ENCODE results near the gene TNK1. TPM values are rescaled to one million over a fixed set of nuclear protein-coding genes. Genes with fewer than 3 reads are reported as not detected.

The TNK1 gene
- total RNA-seq, 4 donors from 2014 or later = 15.3 to 42.9 (median 20.7) TPM

DNA sequence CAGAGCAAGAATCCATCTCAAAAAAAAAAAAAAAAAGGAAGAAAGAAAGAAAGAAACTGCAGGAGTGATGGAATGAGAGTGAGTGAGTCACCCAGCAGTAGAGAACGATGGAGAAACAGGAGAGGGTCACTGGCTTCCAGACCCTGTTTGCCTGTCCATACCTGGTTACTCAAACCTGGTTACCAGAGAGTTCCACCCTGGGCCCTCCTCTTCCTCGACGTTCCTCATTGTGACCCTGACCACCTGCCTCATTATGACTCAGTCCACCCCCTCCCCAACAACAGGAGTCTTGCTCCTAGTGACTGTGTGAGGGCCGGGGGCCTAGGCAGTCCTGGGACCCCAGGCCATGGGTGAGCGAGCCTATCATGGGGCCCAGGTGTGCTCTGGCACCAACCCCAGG, 47.7 kb downstream of the TNK1 start, which contains the start of gene SPEM3:
Gene SPEM3, plus strand, starts transcription at position 301 of the 400 bp plus-strand sequence. Its CDS starts 46 bp downstream, at position 347.
- no peak within 1 kb of the TSS for H3K4me3 ChIP-seq
- 82% methylated on average over 5 of the region's 5 CpGs for WGBS
- no peaks in the 10 kb centered on the region for H3K27me3 ChIP-seq
- no peak for DNase-seq (ENCODE audit: low spot score in 2 of 2)
- H3K4me1 ChIP-seq = no peaks in the 10 kb centered on the region
- no peaks in the 10 kb centered on the region for H3K9me3 ChIP-seq
- no peak within 1 kb of the TSS for H3K27ac ChIP-seq
- H3K36me3 ChIP-seq = no peaks in the 10 kb centered on the region
- no peak for TF ChIP-seq EP300 (IDR thresholded peaks at IDR 0.05)
- TF ChIP-seq CTCF (IDR thresholded peaks at IDR 0.05) = no peak
- no peak for TF ChIP-seq POLR2A (IDR thresholded peaks at IDR 0.05)
- TF ChIP-seq POLR2AphosphoS5 (IDR thresholded peaks at IDR 0.05) = no peak

DNA sequence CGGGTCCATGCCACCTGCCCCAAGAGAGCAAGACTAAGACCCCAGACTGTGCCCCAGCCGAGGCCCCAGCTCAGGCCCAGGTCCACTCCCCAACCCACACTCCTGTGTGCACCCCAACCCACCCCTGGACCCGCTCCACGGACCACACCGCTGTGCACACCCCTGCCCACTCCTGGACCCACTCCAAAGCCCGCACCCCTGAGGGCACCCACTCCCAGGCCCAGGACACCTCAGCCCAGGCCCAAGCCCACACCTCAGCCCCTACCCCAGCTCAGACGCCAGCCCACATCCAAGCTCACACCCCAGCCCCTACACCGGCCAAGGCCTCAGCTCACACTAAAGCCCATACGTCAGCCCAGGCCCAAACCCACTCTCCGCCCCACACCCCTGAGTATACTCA, 48.8 kb downstream of the TNK1 start:
- no peak overlapping the region for H3K27ac ChIP-seq
- H3K36me3 ChIP-seq = no peaks in the 10 kb centered on the region
- H3K9me3 ChIP-seq = no peaks in the 10 kb centered on the region
- no peak for TF ChIP-seq POLR2AphosphoS5 (IDR thresholded peaks at IDR 0.05)
- TF ChIP-seq POLR2A (IDR thresholded peaks at IDR 0.05) = no peak
- no peak for TF ChIP-seq EP300 (IDR thresholded peaks at IDR 0.05)
- no peak for TF ChIP-seq CTCF (IDR thresholded peaks at IDR 0.05)
- WGBS = 96% methylated on average over 7 of the region's 10 CpGs
- DNase-seq (ENCODE audit: low spot score in 2 of 2) = no peak
- no peaks in the 10 kb centered on the region for H3K4me1 ChIP-seq
- no peak overlapping the region for H3K4me3 ChIP-seq
- no peaks in the 10 kb centered on the region for H3K27me3 ChIP-seq

DNA sequence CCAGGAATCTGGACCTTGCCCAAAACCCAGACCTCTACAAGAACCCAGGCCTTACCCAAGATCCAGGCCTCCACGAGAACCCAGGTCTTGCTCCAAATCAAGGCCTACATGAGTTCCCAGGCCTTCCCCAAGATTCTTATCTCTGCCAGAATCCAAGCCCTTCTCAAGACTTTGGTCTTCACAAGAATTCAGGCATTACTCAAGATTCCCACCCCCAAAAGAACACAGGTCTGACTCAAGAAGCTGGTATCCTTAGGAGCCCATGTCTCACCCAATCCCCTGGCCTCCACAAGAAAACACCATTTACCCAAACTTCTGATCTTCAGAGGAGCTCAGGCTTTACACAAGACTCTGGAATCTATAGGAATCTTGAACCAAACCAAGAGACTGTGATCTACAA, 50.3 kb downstream of the TNK1 start:
- DNase-seq (ENCODE audit: low spot score in 2 of 2) = no peak
- no peaks in the 10 kb centered on the region for H3K27me3 ChIP-seq
- H3K4me3 ChIP-seq = no peak overlapping the region
- TF ChIP-seq CTCF (IDR thresholded peaks at IDR 0.05) (no peak), EP300 (IDR thresholded peaks at IDR 0.05) (no peak), POLR2A (IDR thresholded peaks at IDR 0.05) (no peak), POLR2AphosphoS5 (IDR thresholded peaks at IDR 0.05) (no peak)
- no peaks in the 10 kb centered on the region for H3K36me3 ChIP-seq
- no peak overlapping the region for H3K27ac ChIP-seq
- 100% methylated on average over 1 of the region's 1 CpG for WGBS
- no peaks in the 10 kb centered on the region for H3K9me3 ChIP-seq
- H3K4me1 ChIP-seq = peaks cover 10% of the 10 kb centered on the region

- Histone ChIP-seq H3K27me3 (no peaks in the 10 kb centered on the region), H3K4me3 (no peak overlapping the region), H3K4me1 (peaks cover 21% of the 10 kb centered on the region), H3K9me3 (no peaks in the 10 kb centered on the region), H3K27ac (no peak overlapping the region), H3K36me3 (no peaks in the 10 kb centered on the region)
- TF ChIP-seq CTCF (IDR thresholded peaks at IDR 0.05) = no peak
- TF ChIP-seq POLR2AphosphoS5 (IDR thresholded peaks at IDR 0.05) = no peak
- TF ChIP-seq POLR2A (IDR thresholded peaks at IDR 0.05) = no peak
- TF ChIP-seq EP300 (IDR thresholded peaks at IDR 0.05) = no peak
- DNase-seq (ENCODE audit: low spot score in 2 of 2) = no peak
- WGBS = 94% methylated on average over 11 of the region's 11 CpGs
Measured at GRCh38 chr17:7432296-7432695, 51.4 kb downstream of the TNK1 start.

DNA sequence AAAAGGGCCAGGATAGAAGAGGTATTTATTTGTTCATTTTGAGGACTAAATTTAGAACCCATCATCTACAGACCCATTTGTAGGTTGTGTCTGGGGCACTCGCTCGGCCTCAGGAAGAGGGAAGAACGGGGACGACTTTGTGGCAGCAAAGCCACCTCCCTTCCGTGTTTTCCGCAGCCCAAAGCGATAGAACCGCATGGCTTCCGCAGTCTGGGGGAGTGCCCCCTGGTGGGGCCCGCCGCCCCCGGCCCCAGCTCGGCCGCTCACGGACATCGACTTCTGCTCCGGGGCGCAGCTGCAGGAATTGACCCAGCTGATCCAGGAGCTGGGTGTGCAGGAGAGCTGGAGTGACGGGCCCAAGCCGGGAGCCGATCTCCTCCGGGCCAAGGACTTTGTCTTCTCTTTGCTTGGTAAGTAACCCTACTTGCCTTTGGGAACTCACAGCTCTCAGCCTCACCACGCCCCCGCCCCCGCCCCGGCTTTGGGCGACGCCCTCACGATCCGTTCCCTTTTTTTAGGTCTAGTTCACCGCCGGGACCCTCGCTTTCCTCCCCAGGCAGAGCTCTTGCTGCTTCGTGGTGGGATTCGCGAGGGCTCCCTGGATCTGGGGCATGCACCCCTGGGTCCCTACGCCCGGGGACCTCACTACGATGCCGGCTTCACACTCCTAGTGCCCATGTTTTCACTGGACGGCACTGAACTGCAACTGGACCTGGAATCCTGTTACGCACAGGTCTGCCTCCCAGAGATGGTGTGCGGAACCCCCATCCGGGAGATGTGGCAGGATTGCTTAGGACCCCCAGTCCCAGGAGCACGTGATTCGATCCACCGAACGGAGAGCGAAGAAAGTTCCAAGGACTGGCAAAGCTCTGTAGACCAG, 55.0 kb downstream of the TNK1 start:
- DNase-seq (ENCODE audit: low spot score in 2 of 2) = no peak
- 3% methylated on average over 17 of the region's 49 CpGs for WGBS
- Histone ChIP-seq H3K36me3 (no peaks in the 10 kb centered on the region), H3K27me3 (peaks cover 14% of the 10 kb centered on the region), H3K27ac (peak overlapping the region; percentile 91), H3K4me1 (peaks cover 57% of the 10 kb centered on the region), H3K4me3 (peak overlapping the region; percentile 68), H3K9me3 (no peaks in the 10 kb centered on the region)
- TF ChIP-seq POLR2AphosphoS5 (IDR thresholded peaks at IDR 0.05) (peak in 1 of 3 donors; percentile 4), CTCF (IDR thresholded peaks at IDR 0.05) (no peak)

All from suprapubic skin (tissue), 4 donors.